Measurements from ENCODE around the gene OR4D9. TPM values are rescaled to one million over a fixed set of nuclear protein-coding genes. Genes with fewer than 3 reads are reported as not detected.
A peak's percentile ranks its signal among the peaks of the same experiment; 100 is the strongest.

OR4D9 gene
- total and polyA plus RNA-seq, 11 donors: not detected

- TF ChIP-seq CTCF (IDR thresholded peaks at IDR 0.05) (no peak), POLR2A (IDR thresholded peaks at IDR 0.05) (no peak)
- intact Hi-C loops (cut with DNase I): loop anchor here in 4 of 10 donors (5.0 to 10.0 kb wide), 4 partner anchors 59 to 114 kb away; partner anchors contain the start of genes OSBP (in 3 of the 4) and PATL1 (in 1 of the 4)
- 50 to 56% (median 52%) methylated on average over 2 of the region's 2 CpGs for WGBS, 4 donors
Observed at GRCh38 chr11:59552844-59553243, 41.5 kb downstream of the OR4D9 start.

GRCh38 chr11:59553323-59553722, 42.0 kb downstream of the OR4D9 start:
- 92 to 97% (median 96%) methylated on average over 21 of the region's 21 CpGs for WGBS, 4 donors
- peaks cover 0 to 58% (median 6%) of the 10 kb centered on the region in 12 donors for H3K4me1 ChIP-seq

More at GRCh38 chr11:59552844-59553243, 41.5 kb downstream of the OR4D9 start:
- no peak for ATAC-seq
- Histone ChIP-seq H3K4me3 (no peak overlapping the region), H3K36me3 (no peaks in the 10 kb centered on the region), H3K4me1 (peaks cover 0 to 56% (median 6%) of the 10 kb centered on the region in 12 donors), H3K27ac (peak overlapping the region in 1 of 12 donors; percentile 89), H3K27me3 (peaks cover 0 to 5% (median 0%) of the 10 kb centered on the region in 9 donors), H3K9me3 (no peaks in the 10 kb centered on the region)
- no peak for DNase-seq

GRCh38 chr11:59555601-59556114, 44.3 kb downstream of the OR4D9 start:
- H3K27ac ChIP-seq: peak overlapping the region in 8 of 12 donors; percentile 20 to 64 (median 44)
- whole genome bisulfite sequencing, 4 donors: 17 to 32% (median 24%) methylated on average over 17 of the region's 17 CpGs
- H3K4me1 ChIP-seq: peaks cover 0 to 53% (median 8%) of the 10 kb centered on the region in 12 donors
- ATAC-seq (no peak), DNase-seq (no peak)
- intact Hi-C loops (cut with DNase I): loop anchor here in 1 of 10 donors (10.0 kb wide), 1 partner anchor 59 kb away; the partner anchor contains the start of gene OSBP
- H3K9me3 ChIP-seq: no peaks in the 10 kb centered on the region
- no peaks in the 10 kb centered on the region for H3K36me3 ChIP-seq
- peak overlapping the region in 11 of 12 donors; percentile 15 to 58 (median 45) for H3K4me3 ChIP-seq
- peaks cover 0 to 5% (median 0%) of the 10 kb centered on the region in 9 donors for H3K27me3 ChIP-seq
- TF ChIP-seq POLR2A (IDR thresholded peaks at IDR 0.05): no peak
- no peak for TF ChIP-seq CTCF (IDR thresholded peaks at IDR 0.05)

More at GRCh38 chr11:59553323-59553722, 42.0 kb downstream of the OR4D9 start:
- no peaks in the 10 kb centered on the region for H3K36me3 ChIP-seq
- no peak for ATAC-seq
- no peaks in the 10 kb centered on the region for H3K9me3 ChIP-seq
- H3K27me3 ChIP-seq: peaks cover 0 to 5% (median 0%) of the 10 kb centered on the region in 9 donors
- no peak for DNase-seq
- no peak overlapping the region for H3K4me3 ChIP-seq
- intact Hi-C loops (cut with DNase I): loop anchor here in 4 of 10 donors (5.0 to 10.0 kb wide), 4 partner anchors 59 to 114 kb away; partner anchors contain the start of genes OSBP (in 3 of the 4) and PATL1 (in 1 of the 4)
- H3K27ac ChIP-seq: no peak overlapping the region
- TF ChIP-seq CTCF (IDR thresholded peaks at IDR 0.05): no peak

GRCh38 chr11:59556115-59556916, 45.0 kb downstream of the OR4D9 start:
- Histone ChIP-seq H3K4me1 (peaks cover 0 to 46% (median 9%) of the 10 kb centered on the region in 12 donors), H3K27me3 (peaks cover 0 to 5% (median 0%) of the 10 kb centered on the region in 9 donors), H3K36me3 (no peaks in the 10 kb centered on the region), H3K9me3 (no peaks in the 10 kb centered on the region), H3K4me3 (peak overlapping the region in 11 of 12 donors; percentile 15 to 58 (median 45)), H3K27ac (peak overlapping the region in 9 of 12 donors; percentile 20 to 64 (median 40))
- WGBS, 4 donors: 5 to 10% (median 8%) methylated on average over 30 of the region's 30 CpGs
- no peak for TF ChIP-seq POLR2A (IDR thresholded peaks at IDR 0.05)
- TF ChIP-seq CTCF (IDR thresholded peaks at IDR 0.05): no peak
- ATAC-seq (peak in 2 of 4 donors; percentile 50), DNase-seq (peak in 4 of 5 donors; percentile 43 to 59 (median 46))
- intact Hi-C loops (cut with DNase I): loop anchor here in 1 of 10 donors (10.0 kb wide), 1 partner anchor 58 kb away; the partner anchor contains the start of gene OSBP
